ENCODE data around the gene STX1A.
A peak's percentile ranks its signal among the peaks of the same experiment; 100 is the strongest.
"Not testable (repeated sequence)": the region's sequence is repeated elsewhere in the genome, so short reads cannot be mapped to it uniquely, and the experiment has no call there.

The STX1A gene

DNA sequence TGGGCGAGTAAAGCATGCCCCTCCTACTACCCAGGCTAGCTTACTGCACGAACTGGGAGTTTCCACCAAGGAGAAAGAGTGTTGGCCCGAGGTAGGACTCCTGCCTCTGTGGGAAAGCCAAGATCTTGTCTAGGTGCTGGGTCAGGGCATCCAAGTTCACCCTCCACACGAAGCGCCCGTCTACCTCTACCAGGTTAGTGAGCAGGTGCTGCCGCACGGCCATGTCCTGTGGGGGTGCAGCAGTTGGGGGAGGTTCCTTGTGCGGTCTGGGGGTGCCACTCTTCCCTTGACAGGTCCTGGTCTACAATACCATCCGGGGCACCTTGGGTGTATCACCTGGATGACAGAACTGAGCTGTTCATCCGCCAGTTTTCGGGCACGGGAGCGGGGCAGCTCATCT, 17.4 kb upstream of the STX1A start:
- no peak for DNase-seq (ENCODE audit: low read depth in 2 of 2, low spot score in 1 of 2)

DNA sequence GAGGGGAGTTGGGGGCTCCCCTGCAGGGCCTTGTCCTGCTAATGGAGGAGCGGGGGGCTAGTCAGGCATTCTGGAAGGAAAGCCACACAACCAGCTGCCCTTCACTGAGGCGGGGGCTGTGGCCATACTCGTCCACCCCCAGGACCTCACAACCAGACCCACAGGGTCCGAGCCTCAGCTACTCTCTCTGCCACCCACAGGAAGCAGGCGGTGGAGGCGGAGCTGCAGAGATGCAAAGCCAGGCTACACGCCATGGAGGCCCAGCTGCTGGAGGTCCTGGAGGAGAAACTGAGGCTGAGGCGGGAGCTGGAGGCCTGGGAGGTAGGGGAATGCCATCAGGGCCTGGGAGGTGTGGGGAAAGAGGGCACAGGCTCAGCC, 16.0 kb upstream of the STX1A start:
- DNase-seq (ENCODE audit: low read depth in 2 of 2, low spot score in 1 of 2) = no peak

DNA sequence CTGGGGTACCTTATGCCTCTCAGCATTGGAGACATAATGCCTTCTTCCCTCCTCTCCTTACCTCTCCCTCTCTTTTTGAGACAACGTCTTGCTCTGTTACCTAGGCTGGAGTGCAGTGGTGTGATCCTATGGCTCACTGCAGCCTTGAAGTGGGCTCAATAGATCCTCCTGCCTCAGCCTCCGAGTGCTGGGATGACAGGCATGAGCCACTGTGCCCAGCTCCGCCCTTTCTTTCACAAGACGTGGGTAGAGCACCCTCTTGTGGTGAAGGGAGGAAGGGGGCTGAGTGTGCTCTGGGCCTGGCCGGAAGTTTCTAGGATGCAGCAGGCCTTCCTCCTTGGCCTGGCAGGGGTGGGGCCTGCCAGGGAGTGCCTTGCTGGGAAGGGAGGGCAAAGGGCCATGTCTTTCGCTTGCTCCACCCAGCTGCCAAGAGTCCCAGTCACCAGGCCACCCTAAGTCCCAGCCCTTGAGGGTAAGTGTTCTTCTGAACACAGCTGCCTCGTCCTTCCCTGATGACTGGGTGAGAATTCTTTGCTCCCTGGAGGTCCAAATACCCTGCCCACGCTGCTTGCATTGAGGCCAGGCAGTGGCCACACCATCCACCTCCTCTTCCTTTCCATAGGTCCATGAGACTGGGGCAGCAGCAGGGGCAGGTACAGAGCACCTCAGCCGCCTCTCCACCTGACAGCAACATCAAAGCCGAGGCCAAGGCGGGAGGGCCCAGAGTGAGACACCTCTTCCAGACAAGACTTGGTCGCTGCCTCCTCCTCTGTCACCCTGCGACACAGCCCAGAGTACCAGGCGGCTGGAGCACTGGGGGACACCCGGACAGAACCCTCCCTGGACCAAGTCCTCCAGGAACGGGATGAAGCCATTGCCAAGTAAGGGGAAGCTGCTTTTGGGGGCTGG, 15.4 kb upstream of the STX1A start:
- peak; percentile 64 to 70 for DNase-seq (ENCODE audit: low read depth in 2 of 2, low spot score in 1 of 2)

DNA sequence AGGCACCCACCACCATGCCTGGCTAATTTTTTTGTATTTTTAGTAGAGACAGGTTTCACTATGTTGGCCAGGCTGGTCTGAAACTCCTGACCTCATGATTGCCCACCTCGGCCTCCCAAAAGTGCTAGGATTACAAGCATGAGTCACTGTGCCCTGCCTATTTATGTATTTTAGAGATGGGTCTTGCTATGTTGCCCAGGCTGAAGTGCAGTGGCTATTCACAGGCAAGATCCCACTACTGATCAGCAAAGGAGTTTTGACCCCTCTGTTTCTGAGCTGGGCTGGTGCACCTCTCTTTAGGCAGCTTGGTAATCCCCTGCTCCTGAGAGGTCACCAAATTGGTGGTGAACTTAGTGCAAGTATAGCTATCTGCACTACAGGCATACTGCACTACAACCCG, 12.9 kb upstream of the STX1A start:
- no peak for DNase-seq (ENCODE audit: low read depth in 2 of 2, low spot score in 1 of 2)

DNA sequence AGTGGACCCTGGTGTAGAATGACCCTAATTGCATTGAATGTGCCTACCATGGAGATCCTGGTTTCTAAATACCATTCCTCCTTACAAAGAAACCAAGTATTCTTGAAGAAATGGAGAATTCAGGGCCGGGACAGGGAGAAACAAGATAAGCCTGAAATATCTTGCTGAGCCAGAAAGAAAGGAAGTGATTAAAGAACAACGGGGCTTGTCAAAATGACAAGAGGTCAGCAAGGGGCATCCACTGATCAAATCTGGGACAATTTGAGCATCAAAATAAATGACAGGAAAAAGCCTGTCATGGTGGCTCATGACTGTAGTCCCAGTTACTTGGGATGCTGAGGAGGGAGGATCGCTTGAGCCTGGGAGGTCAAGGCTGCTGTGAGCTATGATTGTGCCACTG, 11.0 kb upstream of the STX1A start:
- no peak for DNase-seq (ENCODE audit: low read depth in 2 of 2, low spot score in 1 of 2)

DNA sequence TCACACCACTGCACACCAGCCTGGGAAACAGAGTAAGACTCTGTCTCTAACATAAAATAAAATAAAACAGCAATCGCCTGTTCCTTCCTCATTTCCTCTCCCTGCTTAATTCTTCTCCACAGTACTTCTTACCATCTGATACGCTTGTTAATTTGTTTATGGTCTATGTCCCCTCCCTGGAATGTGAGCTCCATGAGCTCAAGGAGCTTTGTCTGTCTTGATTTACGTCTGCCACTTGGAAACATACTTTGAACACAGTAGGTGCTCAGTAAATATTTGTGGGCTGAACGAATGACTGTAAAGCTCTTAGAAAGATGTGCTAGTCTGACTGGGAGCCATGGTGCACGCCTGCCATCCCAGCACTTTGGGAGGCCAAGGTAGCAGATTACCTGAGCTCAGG, 9.1 kb upstream of the STX1A start:
- no peak for DNase-seq (ENCODE audit: low read depth in 2 of 2, low spot score in 1 of 2)

DNA sequence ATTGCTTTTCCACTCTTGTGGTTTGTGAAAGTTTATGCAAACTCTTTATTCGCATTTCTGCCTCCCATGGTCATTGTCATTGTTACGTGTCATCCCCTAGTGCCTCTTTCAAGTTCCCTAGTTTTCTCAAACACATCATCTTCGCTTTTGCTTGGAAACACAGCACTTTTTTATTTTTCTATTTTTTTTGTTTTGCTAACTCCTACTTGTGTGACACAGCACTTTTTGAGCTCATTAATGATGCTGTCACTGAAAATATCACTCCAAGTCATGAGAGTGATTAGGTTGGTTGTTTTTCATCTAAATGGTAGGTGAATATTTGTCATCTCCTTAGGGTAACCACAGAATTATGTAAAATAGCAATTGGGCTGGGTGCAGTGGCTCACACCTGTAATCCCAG, 8.5 kb upstream of the STX1A start:
- no peak for DNase-seq (ENCODE audit: low read depth in 2 of 2, low spot score in 1 of 2)

DNA sequence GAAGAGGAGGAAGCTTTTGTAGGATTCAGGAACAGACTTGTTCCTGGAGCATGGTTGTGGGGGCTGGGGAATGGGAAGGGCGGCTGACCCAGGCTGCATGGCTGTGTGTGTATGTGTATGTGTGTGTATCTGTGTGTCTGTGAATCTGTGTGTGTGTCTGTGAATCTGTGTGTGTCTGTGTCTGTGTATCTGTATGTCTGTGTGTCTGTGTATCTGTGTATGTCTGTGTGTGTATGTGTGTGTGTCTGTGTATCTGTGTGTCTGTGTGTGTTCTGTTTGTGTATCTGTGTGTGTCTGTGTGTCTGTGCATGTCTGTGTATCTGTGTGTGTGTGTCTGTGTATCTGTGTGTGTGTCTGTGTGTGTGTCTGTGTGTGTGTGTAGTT, 6.6 kb upstream of the STX1A start:
- no peak for DNase-seq (ENCODE audit: low read depth in 2 of 2, low spot score in 1 of 2)

DNA sequence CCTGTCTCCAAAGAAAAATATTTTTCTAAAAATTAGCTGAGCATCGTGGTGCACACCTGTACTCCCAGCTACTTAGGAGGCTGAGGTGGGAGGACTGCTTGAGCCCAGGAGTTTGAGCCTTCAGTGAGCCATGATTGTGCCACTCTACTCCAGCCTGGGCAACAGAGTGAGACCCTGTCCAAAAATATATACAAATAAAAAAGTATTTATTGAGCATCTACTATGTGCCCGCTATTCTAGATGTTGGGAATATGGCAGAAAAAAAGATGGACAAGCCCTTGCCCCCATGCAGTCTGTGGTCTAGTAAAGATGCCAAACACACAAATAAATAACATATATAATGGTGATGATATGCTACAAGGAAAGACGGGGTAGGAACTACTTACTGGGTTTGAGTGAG, 4.3 kb upstream of the STX1A start:
- no peak for DNase-seq (ENCODE audit: low read depth in 2 of 2, low spot score in 1 of 2)

DNA sequence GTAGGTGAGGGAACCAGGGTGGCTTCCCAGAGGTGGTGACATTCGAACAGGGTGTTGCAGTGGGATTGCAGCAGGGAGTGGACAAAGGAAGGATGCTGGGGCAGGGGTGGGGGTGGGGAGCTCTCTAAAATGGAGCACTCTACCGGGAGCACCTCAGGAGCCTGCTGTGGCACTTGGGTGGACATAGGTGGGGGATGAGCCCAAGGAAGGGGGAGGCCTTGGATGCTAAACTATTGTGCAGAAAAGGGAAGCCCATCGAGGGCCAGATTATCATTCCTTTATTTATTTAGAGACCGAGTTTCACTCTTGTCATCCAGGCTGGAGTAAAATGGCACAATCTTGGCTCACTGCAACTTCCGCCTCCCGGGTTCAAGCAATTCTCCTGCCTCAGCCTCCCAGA, 3.3 kb upstream of the STX1A start:
- no peak for DNase-seq (ENCODE audit: low read depth in 2 of 2, low spot score in 1 of 2)

DNA sequence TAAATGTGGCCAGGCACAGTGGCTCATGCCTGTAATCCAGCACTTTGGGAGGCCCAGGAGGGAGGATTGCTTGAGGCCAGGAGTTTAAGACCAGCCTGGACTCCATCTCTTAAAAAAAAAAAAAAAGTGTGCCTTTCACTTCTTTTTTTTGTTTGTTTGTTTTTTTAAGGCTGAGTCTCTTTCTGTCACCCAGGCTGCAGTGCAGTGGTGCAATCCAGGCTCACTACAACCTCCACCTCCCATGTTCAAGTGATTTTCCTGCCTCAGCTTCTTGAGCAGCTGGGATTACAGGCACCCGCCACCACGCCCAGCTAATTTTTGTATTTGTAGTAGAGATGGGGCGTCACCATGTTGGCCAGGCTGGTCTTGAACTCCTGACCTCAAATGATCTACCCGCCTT, 2.7 kb upstream of the STX1A start:
- not testable (repeated sequence) for DNase-seq (ENCODE audit: low read depth in 2 of 2, low spot score in 1 of 2)

DNA sequence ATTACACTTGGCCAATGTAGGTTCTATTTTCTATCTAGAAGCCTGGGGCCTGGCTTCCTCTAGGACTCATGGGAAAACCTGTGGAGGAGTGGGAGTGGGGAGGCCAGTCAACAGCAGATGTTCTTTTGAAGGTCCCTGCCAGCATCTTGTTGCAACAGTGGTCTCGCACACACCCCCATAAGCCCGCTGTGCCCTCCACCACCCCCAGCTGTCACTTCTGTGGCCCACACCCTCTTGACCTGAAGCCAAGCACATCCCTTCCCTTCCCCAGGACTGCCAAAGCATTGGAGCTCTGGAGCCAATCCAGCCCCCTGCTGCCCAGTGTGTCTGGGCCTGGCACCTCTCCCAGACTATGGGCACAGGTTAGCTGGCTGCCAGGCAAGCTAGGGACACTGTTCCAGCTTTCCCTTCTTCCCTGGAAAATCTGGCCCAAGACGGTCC, 1.9 kb upstream of the STX1A start:
- no peak for DNase-seq (ENCODE audit: low read depth in 2 of 2, low spot score in 1 of 2)

DNA sequence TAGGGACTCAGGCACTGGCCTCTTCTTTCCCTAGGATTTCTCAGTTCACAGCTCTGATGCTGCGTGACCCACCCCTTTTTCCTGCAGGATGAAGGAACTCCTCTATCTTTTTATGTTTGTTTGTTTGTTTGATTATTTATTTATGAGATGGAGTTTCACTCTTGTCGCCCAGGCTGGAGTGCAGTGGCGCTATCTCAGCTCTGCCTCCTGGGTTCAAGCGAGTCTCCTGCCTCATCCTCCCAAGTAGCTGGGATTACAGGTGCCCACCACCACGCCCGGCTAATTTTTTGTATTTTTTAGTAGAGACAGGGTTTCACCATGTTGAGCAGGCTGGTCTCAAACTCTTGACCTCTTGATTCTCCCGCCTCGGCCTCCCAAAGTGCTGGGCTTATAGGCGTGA, 974 bp upstream of the STX1A start:
- DNase-seq (ENCODE audit: low read depth in 2 of 2, low spot score in 1 of 2) = not testable (repeated sequence)

DNA sequence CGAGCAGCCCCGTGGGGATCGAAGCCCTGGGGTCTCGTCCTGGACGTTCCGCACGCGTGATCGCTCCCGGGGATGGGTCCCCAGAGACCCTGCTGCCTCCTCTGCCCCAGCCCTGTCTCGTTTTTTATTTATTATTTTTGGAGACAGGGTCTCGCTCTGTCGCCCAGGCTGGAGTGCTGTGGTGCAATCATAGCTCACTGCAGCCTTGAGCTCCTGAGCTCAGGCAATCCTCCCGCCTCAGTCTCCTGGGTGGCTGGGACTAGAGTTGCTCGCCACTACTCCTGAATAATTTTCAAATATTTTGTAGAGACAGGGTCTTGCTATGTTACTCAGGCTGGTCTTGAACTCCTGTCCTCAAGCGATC, 319 bp upstream of the STX1A start:
- no peak for DNase-seq (ENCODE audit: low read depth in 2 of 2, low spot score in 1 of 2)

DNA sequence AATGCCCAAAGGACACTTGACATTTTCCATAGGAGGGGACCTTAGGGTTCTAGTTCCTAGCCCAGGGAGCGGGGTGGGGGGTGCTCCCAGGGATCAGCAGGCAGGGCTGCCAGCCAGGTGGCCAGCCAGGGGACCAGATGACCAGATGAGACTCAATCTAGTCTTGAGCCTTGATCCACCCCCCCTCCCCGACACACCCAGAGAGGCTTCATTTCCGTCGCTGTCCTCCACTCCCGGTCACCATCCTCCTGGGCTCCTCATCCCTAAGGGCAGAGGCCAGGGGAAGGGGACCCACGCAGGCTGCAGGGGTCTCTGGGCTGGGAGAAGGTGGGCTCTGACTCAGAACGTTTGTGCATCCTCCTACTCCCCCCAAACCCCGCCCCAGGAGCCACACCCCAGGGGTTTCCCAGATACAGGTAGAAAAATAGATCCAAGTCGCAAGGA, 1.0 kb downstream of the STX1A start:
- no peak for DNase-seq (ENCODE audit: low read depth in 2 of 2, low spot score in 1 of 2)

DNA sequence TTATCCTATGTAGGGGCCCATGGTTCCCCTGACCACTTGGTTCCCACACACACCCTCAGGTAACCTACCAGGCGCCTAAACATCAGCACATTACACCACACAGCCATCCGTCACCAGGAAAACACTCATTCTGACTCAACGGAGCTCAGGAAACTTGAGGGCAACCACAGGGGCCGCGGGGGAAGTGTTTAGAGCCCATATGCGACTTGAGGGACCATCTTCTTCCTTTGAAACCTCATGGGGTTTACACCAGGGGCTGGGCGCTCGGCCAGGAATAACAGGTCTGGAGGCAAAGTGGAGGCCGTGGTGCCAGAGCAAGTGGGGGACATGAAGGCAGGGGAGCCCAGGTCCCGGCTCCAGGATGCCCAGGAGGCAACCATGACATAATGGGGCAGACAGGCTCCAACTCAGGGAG, 1.5 kb downstream of the STX1A start:
- DNase-seq (ENCODE audit: low read depth in 2 of 2, low spot score in 1 of 2) = peak; percentile 49 to 62

DNA sequence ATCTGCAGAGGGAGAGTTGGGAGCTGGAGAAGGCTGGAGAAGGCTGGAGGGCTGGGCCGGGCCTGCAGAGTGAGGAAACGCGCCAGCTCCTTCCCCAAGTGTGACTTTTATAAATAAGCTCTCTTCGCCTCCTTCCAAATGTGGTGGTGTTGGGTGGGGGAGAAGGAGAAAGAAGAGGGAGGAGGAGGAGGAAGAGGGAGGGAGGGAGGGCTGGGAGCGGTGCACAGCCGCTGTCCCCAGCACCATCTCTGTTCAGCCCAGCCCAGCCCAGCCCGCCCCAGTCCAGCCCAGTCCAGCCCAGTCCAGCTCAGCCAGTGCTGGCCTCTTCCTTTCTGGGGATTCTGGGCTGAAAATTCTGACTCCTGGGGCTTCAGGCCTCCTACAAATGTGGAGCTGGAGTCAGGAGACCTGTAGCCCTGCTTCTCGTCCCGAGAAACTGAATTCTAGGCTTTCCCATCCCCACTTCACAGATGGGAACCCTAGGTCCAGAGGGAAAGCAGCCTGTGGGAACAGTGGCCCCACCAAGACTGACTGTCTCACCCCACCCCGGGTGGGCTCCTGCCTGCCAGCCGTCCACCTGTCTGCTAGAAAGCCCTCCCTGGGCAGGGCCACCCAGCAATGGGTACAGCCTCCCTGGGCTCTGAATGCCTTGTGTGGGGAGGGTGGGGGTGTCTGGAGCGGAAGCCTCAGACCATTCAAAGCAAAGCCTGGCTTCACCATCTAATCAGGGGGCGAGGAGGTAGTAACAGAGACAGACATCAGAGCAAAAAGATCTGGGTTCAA, 2.3 kb downstream of the STX1A start:
- no peak for DNase-seq (ENCODE audit: low read depth in 2 of 2, low spot score in 1 of 2)

DNA sequence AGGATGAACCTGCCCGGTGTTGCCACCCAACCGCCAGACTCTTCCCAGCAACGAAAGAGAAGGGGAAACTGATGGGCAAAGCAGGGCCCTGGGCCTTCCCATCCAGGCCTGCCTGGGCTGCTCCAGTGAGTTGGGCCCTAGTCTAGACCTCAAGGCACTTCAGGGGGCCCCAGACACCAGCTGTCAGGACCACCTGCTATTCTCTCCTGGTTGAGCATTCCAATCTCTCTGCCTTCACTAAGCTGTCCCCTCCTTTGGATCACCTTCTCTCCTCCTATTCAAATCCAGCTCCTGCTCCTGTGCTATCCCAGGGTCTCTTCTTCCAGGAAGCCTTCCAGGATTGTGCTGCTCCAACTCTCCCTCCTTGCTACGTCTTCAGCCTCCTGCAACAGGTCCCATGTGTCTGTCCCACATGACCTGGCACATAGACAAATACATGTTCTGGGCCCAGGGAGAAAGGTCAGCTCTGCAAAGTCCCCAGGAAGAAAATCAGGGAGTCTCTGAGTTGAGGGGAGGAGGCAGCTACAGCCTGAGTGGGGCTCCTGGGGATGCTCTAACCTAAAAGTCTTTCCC, 3.1 kb downstream of the STX1A start:
- no peak for DNase-seq (ENCODE audit: low read depth in 2 of 2, low spot score in 1 of 2)

DNA sequence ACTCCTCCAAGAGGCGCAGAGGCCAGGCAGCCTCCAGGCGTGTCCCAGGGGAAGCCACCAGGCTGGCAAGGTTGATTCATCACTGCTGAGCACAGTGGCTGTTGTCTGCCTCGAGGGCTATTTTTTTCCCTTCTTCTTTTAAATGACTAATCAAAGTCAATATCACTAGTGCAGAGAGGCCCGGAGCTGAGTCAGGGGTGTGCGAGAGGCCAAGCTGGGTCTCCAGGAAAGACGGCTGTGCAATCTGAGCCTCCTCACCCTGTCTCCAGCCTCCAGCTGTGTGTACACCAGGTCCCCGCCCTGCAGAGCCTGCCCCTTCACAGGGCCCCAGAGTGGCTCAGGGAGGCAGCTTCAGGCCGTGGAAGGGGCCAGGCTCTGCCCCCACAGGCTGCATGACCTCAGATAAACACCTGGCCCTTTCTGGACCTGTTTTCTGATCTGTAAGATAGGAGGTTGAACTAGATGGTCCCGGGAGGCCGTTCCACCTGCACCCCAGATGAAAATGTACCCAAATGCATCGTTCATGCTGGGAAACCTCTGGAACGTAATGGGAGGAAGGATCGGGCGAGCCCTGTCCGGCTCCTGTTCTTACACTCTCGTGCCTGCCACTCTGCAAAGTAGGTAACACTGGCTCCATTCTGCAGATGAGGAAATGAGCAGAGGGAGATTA, 3.7 kb downstream of the STX1A start:
- DNase-seq (ENCODE audit: low read depth in 2 of 2, low spot score in 1 of 2) = no peak

DNA sequence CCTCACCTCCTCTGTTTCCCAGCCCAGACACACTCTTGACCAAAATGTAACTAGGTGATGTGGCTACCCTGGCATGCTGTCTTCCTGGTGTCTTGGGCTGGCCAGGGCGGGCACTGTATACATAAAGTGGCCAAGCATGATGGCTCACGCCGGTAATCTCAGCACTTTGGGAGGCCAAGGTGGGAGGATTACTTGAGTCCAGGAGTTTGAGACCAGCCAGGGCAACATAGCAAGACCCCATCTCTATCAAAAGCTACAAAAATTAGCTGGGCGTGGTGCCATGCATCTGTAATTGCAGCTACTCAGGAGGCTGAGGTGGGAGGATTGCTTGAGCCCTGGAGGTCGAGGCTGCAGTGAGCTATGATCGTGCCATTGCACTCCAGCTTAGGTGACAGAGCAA, 6.2 kb downstream of the STX1A start:
- not testable (repeated sequence) for DNase-seq (ENCODE audit: low read depth in 2 of 2, low spot score in 1 of 2)

DNA sequence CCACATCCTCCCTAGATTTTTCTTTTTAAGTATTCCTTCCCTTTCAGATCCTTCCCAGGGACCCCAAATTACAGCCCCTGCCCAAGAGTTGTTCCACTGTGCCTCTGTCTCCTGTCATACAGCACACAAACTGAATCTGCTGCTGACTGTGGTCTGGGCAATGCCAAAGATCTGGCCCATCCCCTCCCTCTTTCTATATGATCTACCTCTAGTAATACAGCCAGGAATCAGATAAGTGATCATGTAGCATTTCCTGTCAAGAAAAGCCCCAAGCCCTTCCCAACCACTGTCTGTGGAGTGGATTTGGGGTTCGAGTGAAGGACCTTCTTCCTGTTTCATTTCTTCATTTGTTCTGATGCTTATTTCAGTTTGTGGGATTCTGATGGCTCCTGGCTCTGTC, 6.7 kb downstream of the STX1A start:
- no peak for DNase-seq (ENCODE audit: low read depth in 2 of 2, low spot score in 1 of 2)

All from stimulated activated CD8-positive, alpha-beta memory T cell treated with anti-CD3 and anti-CD28 coated beads, Interleukin-4, amount 100 ng/mL, for 1 hour (primary cell).